GM19463 (cell line): ENCODE data around the gene TNK1.
"Not testable (repeated sequence)": the region's sequence is repeated elsewhere in the genome, so short reads cannot be mapped to it uniquely, and the experiment has no call there.

ENCODE experiments used
- ATAC-seq: cut with Tn5 transposase; IDR thresholded peaks from one replicate; pipeline ENCODE4 v1.9.1; 2021; ENCODE audit warnings: mild to moderate bottlenecking, moderate library complexity; ENCODE audit not compliant: unreplicated experiment

The TNK1 gene

DNA sequence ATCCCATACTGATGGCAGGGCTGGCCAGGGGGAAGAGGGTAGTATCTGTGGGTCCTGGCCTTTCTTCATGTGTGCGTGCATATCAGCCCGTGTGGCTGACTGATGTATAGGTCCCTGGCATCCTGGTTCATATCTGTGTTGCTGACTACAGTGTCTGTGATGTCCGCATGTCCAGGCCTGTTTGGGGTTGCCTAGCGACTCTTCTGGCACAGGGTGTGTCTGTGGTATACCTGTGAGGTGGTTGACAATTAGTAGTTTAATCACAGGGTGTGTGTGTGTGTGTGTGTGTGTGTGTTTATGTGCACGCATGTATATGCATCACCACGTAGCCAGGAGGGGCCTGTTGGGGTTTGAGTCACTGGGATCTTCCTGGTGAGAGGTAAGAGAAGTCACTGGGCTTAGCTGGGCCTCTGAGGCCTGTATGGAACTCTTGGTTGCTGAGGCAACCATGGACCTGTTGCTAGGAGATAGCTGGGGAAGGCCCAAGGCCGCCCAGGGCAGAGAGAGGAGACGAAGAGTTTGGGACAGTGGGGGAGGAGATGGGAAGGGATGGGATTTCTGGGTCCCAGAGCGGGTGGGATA lies 26.5 kb upstream of the TNK1 start:
- ATAC-seq, result no peak

DNA sequence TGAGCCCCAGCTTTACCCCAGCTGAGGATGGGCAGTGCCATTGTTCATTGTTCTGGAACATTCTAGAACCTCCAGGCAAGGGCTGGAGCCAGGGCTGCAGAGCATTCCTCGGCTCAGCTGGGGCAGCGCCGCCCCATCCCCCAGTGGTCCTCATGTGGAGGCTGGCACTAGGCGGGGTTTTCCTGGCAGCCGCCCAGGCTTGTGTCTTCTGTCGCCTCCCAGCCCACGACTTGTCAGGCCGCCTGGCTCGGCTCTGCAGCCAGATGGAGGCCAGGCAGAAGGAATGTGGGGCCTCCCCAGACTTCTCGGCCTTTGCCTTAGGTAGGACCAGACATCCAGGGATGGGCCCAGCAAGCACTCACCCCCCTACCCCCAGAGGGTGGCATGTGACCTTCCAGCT lies 25.8 kb upstream of the TNK1 start, which contains the start of gene TMEM95:
Gene TMEM95 (plus strand): TSS at position 104 of the 400 bp plus-strand sequence. CDS start 49 bp downstream, at position 153.
- ATAC-seq, result no peak

DNA sequence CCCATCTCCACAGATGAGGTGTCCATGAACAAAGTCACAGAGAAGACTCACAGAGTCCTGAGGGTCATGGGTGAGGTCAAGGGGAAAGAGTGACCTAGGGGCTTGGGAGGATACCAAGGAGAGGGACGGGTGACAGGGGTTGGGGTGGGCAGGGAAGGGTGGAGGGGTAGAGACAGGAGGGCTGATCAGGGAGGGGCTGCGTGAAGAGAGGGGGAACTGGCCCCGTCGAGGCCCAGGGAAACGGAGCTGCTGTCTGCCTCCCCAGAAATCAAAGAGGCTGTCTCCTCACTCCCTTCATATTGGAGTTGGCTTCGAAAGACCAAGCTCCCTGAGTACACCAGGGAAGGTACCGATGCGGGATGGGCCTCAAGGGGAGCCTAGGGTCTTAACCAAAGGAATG lies 25.3 kb upstream of the TNK1 start:
- ATAC-seq, result no peak

DNA sequence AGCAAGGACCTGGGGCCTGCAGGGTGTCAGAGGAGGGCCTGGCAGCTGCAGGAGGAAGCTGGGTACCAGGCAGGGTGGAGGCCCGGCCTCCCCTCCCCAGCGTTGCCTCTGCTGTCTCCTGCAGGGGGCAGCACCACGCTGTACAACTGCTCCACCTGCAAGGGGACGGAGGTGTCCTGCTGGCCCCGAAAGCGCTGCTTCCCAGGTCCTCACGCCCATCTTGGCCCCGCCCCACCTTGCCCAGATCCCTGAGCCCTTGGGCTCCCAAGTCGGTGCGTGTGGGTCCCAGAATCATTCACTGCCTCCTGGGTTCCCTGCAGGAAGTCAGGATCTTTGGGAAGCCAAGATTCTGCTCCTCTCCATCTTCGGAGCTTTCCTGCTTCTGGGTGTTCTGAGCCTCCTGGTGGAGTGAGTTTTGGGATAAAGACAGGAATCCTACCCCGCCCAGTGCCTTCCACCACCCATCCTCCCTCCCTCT lies 24.8 kb upstream of the TNK1 start:
- no peak for ATAC-seq

DNA sequence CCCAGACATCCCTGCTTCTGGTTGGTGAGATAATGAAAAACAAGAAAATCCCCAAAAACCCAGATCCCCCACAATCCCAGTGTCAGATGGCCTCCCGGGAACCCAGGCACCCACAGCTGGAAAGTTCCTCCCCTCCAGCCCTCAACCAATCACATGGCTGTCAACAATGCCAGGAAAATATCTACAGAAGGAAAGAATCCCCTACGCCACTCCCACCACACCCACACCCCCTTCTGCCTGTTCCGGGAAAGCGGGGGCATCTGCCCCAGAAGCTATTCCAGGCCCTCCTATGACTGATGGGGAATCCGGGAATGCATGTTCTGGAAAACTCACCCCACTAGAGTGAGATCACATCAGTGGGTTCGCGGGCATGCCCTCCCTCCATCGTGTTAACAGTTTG lies 24.1 kb upstream of the TNK1 start:
- no peak for ATAC-seq

DNA sequence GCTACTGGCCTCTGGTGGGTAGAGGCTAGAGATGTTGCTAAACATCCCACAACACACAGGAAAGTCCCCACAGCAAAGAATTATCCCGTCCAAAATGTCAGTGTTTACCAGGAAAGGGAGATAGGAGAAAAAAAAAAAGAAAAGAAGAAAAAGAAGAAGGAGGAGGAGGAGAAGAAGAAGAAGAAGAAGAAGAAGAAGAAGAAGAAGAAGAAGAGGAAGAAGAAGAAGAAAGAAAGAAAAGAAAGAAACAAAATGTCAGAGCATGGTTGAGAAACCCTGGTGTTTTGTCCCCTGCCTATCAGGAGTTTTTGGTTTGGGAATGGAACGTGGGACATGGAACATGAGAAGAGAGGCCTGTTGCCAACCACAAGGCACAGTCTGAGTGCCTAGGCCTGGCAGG lies 23.5 kb upstream of the TNK1 start:
- no peak for ATAC-seq

DNA sequence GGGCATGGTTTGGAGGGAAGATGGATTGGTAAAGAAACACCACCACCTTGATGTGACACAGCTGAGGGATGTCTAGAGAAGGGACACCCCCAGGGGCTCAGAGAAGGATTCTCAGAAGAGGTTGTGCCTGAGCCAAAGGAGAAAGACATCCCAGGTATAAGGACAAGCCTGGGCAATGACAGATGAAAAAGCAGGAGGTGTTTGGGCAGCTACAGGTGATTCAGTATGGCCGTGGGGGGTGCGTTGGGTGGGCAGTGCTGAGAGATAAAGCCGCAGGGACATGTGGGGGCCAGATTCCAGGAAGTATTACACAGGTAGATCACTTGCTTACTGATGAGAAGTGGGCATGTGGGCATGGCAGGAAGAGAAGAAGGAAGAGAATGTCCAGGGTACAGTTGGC lies 19.0 kb upstream of the TNK1 start:
- ATAC-seq, result no peak

DNA sequence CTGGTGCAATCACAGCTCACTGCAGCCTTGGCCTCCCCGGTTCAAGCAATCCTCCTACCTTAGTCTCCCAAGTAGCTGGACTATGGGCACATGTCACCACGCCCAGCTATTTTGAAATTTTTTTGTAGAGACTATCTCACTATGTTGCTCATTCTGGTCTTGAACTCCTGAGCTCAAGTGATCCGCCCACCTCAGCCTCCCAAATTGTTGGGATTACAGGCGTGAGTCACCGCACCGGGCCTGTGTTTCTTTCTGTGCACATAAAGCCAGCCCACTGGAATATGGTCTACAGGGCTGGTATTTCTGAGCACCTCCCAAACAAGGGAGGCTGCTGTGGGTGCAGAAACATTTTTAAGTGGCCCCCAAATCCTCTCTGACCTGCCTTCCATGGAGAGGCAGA lies 17.6 kb upstream of the TNK1 start:
- ATAC-seq, result no peak

DNA sequence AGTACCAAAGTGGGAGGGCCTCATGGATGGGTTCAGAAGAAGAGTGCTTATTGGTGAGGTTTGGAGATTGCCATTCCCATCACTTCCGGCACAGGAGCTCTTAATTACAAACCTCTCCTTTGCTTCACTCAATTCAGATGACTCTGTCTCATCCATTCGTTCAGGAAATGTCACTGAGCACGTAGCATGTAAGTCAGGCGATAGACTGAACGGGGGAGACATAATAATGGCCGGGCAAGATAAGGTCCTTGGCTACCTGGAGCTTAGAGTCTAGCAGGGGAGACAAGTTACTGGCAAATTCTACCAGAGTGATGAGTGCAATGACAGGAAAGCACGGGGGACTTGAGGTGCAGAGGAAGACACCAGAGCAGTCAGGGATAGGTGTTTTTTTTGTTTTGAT lies 14.9 kb upstream of the TNK1 start:
- not testable (repeated sequence) for ATAC-seq

DNA sequence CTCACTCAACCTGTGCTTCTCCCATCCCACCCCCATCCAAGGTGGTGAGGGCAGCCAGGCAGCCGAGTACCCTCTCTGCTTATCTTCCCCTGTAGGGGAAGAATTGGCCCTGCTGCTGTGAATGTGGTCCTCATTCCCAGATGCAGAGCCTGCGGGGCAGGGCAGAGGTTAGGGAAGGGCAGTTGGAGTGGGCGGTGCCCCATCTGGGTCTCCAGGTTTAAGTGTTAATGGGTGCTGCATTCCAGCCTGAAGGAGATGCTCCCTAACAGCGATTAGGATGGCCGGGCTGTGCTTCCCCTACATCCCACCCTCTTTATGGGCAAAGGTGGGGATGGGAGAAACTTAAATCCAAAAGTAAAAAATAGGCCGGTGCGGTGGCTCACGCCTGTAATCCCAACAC lies 13.8 kb upstream of the TNK1 start:
- no peak for ATAC-seq

DNA sequence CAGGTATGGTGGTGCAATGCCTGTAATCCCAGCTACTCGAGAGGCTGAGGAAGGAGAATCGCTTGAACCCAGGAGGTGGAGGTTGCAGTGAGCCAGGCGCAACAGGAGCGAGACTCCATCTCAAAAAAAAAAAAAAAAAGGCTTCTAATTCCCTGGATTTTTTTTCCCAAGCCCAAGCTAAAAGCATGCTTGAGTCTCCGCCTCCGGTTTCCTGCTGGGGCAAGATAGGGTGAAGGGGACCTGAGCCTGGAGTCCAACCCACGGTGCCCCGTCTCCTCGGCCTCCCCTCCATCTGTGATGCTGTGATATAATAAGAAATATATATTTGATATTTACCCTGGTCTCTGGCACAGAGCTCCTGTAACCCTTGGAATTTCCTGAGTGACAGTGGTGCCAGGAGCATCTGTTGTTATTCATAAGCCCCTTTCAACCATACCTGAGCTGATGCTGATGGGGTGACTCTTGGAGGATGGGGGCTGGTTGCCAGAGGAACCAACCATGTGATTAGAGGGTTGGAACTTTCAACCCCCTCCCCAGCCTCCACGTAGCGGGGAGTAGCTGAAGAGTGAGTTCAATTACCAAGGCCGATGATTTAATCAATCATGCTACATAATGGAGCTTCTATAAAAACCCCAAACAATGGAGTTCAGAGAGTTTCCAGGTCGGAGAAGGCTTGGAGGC lies 12.8 kb upstream of the TNK1 start:
- ATAC-seq, result no peak

DNA sequence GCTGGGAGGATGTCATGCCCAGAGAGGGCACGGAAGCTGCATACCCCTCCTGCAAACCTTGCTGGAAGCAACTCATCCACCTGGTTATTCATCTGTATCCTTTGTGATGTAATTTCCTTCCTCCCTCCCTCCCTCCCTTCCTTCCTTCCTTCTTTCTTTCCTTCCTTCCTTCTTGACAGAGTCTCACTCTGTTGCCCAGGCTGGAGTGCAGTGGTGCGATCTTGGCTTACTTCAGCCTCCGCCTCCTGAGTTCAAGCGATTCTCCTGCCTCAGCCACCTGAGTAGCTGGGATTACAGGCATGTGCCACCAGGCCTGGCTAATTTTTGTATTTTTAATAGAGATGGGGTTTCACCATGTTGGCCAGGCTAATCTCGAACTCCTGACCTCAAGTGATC lies 12.3 kb upstream of the TNK1 start:
- ATAC-seq, result not testable (repeated sequence)

DNA sequence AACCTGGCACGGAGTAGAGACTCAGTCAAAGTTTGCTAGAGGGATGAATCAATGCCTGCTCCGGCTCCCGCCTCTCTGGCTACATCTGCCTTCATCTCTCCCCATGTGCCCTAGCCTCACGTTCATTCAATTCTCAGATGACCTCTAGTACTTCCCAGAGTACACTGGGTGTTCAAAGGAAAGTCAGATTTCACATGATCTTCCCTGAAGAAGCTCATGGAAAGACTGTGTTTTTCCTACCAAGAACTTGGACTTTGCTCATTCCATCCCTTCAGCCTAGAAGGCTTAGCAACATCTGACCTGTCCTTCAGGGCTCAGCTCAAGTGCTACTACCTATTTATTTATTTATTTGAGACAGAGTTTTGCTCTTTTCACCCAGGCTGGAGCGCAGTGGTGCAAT lies 11.1 kb upstream of the TNK1 start:
- no peak for ATAC-seq

DNA sequence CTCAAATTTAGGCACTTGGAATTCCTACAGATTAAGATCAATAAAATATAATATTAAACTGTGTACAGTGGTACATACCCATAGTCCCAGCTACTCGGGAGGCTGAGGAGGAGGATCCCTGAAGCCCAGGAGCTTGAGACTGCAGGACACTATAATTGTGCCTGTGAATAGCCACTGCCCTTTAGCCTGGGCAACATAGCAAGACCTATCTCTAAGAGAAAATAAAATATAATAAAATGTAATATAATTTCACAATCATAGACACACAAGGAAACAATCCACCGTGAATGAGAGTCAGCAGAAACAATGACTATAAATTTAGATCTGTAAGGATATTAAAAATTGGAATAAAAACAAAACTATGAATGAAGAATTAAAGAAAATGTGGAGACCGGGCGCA lies 10.0 kb upstream of the TNK1 start:
- no peak for ATAC-seq

DNA sequence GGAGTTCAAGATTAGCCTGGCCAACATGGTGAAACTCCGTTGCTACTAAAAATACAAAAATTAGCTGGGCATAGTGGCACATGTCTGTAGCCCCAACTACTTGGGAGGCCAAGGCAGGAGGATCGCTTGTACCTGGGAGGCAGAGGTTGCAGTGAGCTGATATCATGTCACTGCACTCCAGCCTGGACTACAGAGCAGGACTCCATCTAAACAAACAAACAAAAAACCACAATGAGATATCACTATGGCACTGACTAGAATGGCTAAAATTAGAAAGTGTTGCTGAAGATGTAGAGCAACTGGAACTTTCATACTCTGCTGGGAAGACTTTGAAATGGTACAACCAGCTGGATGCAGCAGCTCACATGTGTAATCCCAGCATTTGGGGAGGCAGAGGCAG lies 6.5 kb upstream of the TNK1 start:
- no peak for ATAC-seq

DNA sequence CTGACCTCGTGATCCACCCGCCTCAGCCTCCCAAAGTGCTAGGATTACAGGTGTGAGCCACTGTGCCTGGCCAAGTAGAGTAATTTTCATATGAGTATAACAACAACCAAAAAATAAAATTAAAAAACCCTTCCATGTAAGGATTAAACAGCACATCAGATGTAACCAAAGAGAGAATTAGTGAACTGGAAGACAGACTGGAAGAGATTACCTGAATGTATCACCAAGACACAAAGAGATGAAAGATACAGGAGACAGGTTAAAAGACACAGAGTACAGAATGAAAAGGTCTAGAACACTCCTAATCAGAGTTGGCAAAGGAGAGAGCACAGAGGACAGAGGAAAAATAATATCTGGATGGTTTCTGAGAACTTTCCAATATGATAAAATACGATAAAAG lies 1.8 kb upstream of the TNK1 start:
- ATAC-seq, result no peak

DNA sequence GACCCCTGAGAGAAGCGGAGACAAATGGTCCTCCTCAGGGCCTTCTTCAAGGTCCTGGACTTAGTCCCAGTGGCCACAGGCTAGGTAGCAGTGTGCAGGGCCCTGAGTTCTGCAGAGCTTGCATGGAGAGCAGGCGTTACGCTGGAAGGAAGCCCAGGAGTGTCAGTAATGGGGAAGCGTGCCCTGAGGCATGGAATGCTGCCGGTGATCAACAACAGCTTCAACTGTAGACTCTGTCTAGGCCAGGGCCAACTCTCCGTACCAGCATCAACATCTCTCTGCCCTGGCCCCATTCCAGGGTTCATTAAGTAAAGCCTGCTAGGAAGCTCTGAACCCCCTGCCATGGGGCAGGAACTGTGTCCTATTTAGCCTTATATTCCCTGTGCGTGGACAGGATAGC lies 568 bp upstream of the TNK1 start:
- no peak for ATAC-seq

DNA sequence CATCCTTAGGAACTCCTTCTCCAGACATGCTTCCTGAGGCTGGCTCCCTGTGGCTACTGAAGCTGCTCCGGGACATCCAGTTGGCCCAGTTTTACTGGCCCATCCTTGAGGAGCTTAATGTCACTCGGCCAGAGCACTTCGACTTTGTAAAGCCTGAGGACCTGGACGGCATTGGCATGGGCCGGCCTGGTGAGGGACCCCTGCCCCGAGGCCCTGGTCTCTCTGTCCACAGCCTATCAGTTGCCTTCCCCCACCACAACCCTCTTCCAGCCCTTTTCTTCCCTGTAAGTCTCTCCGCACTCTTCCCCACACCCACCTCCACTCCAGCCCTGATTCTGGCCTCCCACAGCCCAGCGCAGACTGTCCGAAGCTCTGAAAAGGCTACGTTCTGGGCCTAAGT lies 2.0 kb downstream of the TNK1 start:
- ATAC-seq, result no peak

DNA sequence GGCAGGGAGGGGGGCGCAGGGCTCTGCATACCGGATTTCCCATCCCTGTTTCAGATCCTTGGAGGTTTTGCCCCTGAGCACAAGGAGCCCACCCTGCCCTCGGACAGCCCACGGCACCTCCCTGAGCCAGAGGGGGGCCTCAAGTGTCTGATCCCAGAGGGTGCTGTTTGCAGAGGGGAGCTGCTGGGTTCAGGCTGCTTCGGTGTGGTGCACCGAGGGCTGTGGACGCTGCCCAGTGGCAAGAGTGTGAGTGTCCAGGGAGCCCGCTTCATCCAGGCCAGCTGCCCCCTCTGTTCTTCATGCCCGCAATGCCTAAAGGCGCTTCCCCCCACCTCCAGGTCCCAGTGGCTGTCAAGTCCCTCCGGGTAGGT lies 2.5 kb downstream of the TNK1 start:
- no peak for ATAC-seq

DNA sequence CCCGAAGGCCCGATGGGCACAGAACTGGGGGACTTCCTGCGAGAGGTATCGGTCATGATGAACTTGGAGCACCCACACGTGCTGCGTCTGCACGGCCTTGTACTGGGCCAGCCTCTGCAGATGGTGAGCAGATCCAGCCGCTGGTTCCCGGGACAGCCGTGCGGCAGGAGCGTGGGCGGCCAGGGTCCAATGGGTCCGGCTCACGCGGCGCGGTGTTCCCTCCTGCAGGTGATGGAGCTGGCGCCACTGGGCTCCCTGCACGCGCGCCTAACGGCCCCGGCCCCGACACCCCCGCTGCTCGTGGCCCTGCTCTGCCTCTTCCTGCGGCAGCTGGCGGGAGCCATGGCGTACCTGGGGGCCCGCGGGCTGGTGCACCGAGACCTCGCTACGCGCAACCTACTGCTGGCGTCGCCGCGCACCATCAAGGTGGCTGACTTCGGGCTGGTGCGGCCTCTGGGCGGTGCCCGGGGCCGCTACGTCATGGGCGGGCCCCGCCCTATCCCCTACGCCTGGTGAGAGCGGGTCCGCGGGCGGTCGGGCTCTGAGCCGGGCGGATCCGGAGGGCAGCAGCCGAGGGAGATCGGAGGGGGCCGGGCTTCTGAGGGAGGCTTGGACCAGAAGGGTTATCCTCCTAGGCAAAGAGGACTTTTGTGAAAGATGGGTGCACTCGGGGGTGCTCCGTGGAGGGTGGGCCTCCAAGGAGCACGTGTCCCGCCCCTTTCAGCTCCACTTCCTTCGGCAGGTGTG lies 3.0 kb downstream of the TNK1 start:
- ATAC-seq, result no peak

DNA sequence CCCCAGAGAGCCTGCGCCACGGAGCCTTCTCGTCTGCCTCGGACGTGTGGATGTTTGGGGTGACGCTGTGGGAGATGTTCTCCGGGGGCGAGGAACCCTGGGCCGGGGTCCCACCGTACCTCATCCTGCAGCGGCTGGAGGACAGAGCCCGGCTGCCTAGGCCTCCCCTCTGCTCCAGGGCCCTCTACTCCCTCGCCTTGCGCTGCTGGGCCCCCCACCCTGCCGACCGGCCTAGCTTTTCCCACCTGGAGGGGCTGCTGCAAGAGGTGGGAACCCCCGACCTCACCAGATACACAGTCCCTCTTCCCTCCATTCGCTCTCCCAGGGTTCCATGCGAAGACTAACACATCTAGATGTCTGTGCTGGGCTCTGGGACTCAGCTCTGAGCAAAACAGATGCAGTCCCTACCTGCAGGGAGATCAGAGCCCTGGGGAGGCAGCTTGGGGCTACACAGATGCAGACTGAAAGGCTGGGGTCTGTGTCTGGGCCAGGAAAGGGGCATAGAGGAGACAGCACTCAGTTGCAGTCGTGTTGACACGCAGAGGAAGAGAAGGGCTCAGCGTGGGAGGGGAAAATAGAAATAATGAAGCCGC lies 3.7 kb downstream of the TNK1 start:
- no peak for ATAC-seq

DNA sequence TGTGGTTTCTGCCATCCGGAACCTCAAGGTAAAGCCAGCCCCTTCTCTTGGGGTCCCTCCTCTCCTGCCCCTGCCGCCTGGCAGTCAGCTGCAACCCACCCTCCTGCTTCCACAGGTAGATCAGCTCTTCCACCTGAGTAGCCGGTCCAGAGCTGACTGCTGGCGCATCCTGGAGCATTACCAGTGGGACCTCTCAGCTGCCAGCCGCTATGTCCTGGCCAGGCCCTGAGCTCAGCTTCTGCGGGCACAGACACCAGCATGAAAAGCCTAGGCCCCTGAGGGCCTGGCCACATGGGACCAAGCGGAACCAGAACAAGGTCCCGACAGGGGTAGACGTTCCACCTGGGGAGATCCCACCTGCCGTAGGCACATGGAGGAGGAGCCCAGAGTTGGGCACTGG lies 8.0 kb downstream of the TNK1 start:
- ATAC-seq, result no peak
